Karpas-422 (cell line): Measurements from ENCODE around the gene ADORA1. TPM values are rescaled to one million over a fixed set of nuclear protein-coding genes. Genes with fewer than 3 reads are reported as not detected.

Experiments
- DNase-seq: peaks from one replicate; pipeline ENCODE4 v3.0.0-alpha.2; 2015
- H2AFZ ChIP-seq: fragments of 200-600 bp; sonication (generic); 2 replicates; pipeline ENCODE4 v1.6.1; 2014; ENCODE audit warnings: antibody characterized with exemption, low read length, mixed read lengths
- H3K27ac ChIP-seq: fragments of 200-600 bp; sonication (generic); 2 replicates; pipeline ENCODE4 v1.5.1; 2014; ENCODE audit warnings: mild to moderate bottlenecking, low read length, moderate library complexity
- H3K27me3 ChIP-seq: fragments of 200-600 bp; sonication (generic); 2 replicates; pipeline ENCODE4 v1.6.1; 2014; ENCODE audit warnings: low read length, mixed read lengths
- H3K36me3 ChIP-seq: fragments of 200-600 bp; sonication (generic); 2 replicates; pipeline ENCODE4 v1.6.1; 2014; ENCODE audit warnings: low read length, mixed read lengths; ENCODE audit not compliant: insufficient read depth
- H3K4me1 ChIP-seq: fragments of 200-600 bp; sonication (generic); 2 replicates; pipeline ENCODE4 v1.6.1; 2014; ENCODE audit warnings: mild to moderate bottlenecking, low read length, mixed read lengths
- H3K4me2 ChIP-seq: fragments of 200-600 bp; sonication (generic); 2 replicates; pipeline ENCODE4 v1.6.1; 2014; ENCODE audit warnings: low read length, low read depth, mild to moderate bottlenecking; ENCODE audit not compliant: poor library complexity, severe bottlenecking
- H3K4me3 ChIP-seq: fragments of 200-600 bp; sonication (generic); 2 replicates; pipeline ENCODE4 v1.5.1; 2014; ENCODE audit warnings: mild to moderate bottlenecking, antibody characterized with exemption, low read length, mixed read lengths
- H3K79me2 ChIP-seq: fragments of 200-600 bp; sonication (generic); 2 replicates; pipeline ENCODE4 v1.6.1; 2014; ENCODE audit warnings: mild to moderate bottlenecking, low read length, mixed read lengths
- H3K9ac ChIP-seq: fragments of 200-600 bp; sonication (generic); 2 replicates; pipeline ENCODE4 v1.6.0; 2014; ENCODE audit warnings: low read length
- H3K9me2 ChIP-seq: fragments of 200-600 bp; sonication (generic), shearing (Covaris generic); replicated peaks from 2 replicates; pipeline ENCODE4 v1.6.0; 2014; ENCODE audit warnings: mild to moderate bottlenecking, low read length, moderate library complexity; ENCODE audit not compliant: insufficient read depth
- H3K9me3 ChIP-seq: fragments of 300-700, 200-600 bp; sonication (generic); 2 replicates; pipeline ENCODE4 v1.6.1; 2014; ENCODE audit warnings: low read length, mixed read lengths
- H4K20me1 ChIP-seq: fragments of 200-600 bp; sonication (generic); 2 replicates; pipeline ENCODE4 v1.6.1; 2014; ENCODE audit warnings: mild to moderate bottlenecking, antibody characterized with exemption, low read length, low read depth; ENCODE audit not compliant: insufficient read depth
- total RNA-seq: library from RNA; depleted of rRNA; stranded (reverse); fragments of >200 nt; shearing (Covaris generic); gene quantifications from 2 replicates; pipeline ENCODE4 v1.2.3, GENCODE V29; 2014; ENCODE audit warnings: low replicate concordance

The ADORA1 gene
- total RNA-seq, 1 experiment from 2014 or later: not detected

DNA sequence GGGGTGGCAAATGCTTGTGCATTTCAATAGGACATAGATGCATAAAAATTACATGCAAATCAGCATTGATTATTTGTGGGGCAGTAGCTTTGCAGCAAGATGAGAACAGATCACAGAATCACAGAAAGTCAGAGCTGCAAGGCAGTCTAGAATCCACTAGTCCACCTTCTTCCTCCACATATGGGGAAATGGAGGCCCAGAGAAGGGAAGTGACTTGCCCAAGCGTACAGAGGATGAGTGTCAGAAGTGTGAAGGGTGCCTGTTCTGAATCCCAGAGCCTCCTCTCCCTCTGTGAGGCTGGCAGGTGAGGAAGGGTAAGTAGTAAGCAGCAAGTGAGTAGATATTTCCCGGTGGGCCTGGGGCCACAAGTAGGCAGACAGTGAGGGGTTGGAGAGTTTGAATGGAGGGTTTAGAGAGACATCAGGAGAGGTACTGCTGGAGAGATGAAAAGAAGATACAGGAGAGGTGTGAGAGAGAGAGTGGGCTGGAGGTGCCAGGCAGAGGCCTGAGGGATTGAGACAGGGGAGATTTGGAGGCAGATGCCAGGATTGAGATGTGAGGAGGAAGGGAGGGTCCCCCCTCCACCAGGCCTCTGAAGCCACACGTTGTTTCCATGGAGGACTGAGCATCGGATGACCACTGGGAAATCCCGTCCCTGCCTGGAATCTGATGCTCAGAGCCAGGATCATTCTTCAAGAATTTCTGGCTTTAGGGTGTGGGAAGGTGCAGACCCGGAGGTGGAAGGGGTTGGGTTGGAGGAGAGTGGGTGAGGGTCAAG is 36.9 kb upstream of the ADORA1 start:
- Histone ChIP-seq H3K36me3 (no peaks in the 10 kb centered on the region), H3K27ac (no peak overlapping the region), H3K4me2 (no peak overlapping the region), H3K4me3 (no peak overlapping the region), H3K9ac (no peak overlapping the region), H3K4me1 (peaks cover 14% of the 10 kb centered on the region), H2AFZ (no peak overlapping the region), H4K20me1 (no peaks in the 10 kb centered on the region), H3K27me3 (peaks cover 4% of the 10 kb centered on the region; the same call in 1 of the 2 replicates), H3K9me2 (no peaks in the 10 kb centered on the region), H3K9me3 (peaks cover 5% of the 10 kb centered on the region; the same call in 1 of the 2 replicates), H3K79me2 (no peaks in the 10 kb centered on the region)
- no peak for DNase-seq

GRCh38 chr1:203091199-203091477 is 36.4 kb upstream of the ADORA1 start:
- no peak overlapping the region for H3K27ac ChIP-seq
- H3K9me3 ChIP-seq: peaks cover 5% of the 10 kb centered on the region; the same call in 1 of the 2 replicates
- peaks cover 14% of the 10 kb centered on the region for H3K4me1 ChIP-seq
- no peak overlapping the region for H3K9ac ChIP-seq
- no peak overlapping the region for H3K4me3 ChIP-seq
- H2AFZ ChIP-seq: no peak overlapping the region
- no peak overlapping the region for H3K4me2 ChIP-seq
- no peaks in the 10 kb centered on the region for H3K36me3 ChIP-seq
- H3K79me2 ChIP-seq: no peaks in the 10 kb centered on the region
- H3K27me3 ChIP-seq: peaks cover 4% of the 10 kb centered on the region; the same call in 1 of the 2 replicates
- H4K20me1 ChIP-seq: no peaks in the 10 kb centered on the region
- H3K9me2 ChIP-seq: no peaks in the 10 kb centered on the region
- no peak for DNase-seq

GRCh38 chr1:203091761-203092330 is 35.7 kb upstream of the ADORA1 start:
- H4K20me1 ChIP-seq: no peaks in the 10 kb centered on the region
- H3K4me1 ChIP-seq: peaks cover 14% of the 10 kb centered on the region
- H3K9me3 ChIP-seq: peaks cover 5% of the 10 kb centered on the region; the same call in 1 of the 2 replicates
- H3K79me2 ChIP-seq: no peaks in the 10 kb centered on the region
- no peak overlapping the region for H3K9ac ChIP-seq
- no peak for DNase-seq
- H3K9me2 ChIP-seq: no peaks in the 10 kb centered on the region
- H3K36me3 ChIP-seq: no peaks in the 10 kb centered on the region
- H3K4me2 ChIP-seq: no peak overlapping the region
- no peak overlapping the region for H3K4me3 ChIP-seq
- H2AFZ ChIP-seq: no peak overlapping the region
- peaks cover 4% of the 10 kb centered on the region; the same call in 1 of the 2 replicates for H3K27me3 ChIP-seq
- H3K27ac ChIP-seq: no peak overlapping the region

DNA sequence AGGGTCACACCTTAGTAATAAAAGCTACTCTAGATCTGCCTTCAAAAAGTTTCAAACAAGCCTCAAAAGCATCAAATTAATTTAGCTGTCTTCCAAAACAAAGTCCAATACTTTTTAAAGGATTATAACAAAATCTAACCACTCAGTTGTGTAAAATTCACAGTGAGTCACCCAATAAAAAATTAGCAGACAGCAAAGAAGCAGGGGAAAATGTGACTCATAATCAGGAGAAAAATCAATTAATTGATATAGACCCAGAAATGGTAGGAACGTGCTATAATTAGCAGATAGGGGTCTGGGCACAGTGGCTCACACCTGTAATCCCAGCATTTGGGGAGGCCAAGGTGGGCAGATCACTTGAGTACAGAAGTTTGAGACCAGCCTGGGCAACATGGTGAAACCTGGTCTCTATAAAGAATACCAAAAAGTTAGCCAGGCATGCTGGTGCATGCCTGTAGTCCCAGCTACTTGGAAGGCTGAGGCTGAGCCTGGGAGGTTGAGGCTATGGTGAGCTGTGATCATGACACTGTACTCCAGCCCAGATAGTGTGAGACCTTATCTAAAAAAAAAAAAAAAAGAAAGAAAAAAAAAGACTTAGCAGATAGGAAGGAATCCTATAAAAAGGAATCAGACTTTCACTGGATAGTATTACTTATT is 33.6 kb upstream of the ADORA1 start:
- no peak overlapping the region for H3K9ac ChIP-seq
- no peak overlapping the region for H3K4me3 ChIP-seq
- H3K27me3 ChIP-seq: peaks cover 4% of the 10 kb centered on the region; the same call in 1 of the 2 replicates
- H3K79me2 ChIP-seq: no peaks in the 10 kb centered on the region
- H3K27ac ChIP-seq: no peak overlapping the region
- H4K20me1 ChIP-seq: no peaks in the 10 kb centered on the region
- H3K9me3 ChIP-seq: peaks cover 5% of the 10 kb centered on the region; the same call in 1 of the 2 replicates
- H3K4me1 ChIP-seq: peaks cover 14% of the 10 kb centered on the region
- H2AFZ ChIP-seq: no peak overlapping the region
- H3K4me2 ChIP-seq: no peak overlapping the region
- no peaks in the 10 kb centered on the region for H3K9me2 ChIP-seq
- H3K36me3 ChIP-seq: no peaks in the 10 kb centered on the region
- DNase-seq: no peak

DNA sequence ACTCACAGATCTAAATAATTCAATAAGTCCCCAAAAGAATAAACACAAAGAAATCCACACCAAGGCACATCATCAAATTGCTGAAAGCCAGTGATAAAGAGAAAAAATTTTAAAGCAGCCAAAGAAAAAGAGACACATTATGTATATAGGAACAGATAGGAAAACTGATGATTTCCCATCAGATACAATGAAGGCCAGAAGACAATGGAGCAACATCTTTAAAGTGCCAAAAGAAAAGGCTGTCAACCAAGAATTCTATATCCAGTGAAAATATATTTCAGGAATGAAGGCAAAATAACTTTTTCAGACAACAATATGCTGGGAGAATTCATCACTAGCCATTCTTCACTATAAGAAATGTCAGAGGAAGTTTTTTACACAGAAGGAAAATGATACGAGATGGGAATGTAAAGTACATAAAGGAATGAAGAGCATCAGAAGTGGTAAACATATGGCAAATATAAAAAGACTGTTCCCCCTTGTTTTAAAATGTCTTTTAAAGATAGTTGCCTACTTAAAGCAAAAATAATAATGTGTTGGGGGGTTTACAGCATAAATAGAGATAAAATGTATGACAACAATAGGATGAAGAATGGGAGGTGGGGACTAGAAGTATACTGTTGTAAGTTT is 32.4 kb upstream of the ADORA1 start:
- peaks cover 7% of the 10 kb centered on the region for H3K4me1 ChIP-seq
- no peaks in the 10 kb centered on the region for H3K36me3 ChIP-seq
- H3K27ac ChIP-seq: no peak overlapping the region
- no peaks in the 10 kb centered on the region for H4K20me1 ChIP-seq
- no peak overlapping the region for H2AFZ ChIP-seq
- peaks cover 5% of the 10 kb centered on the region; the same call in 1 of the 2 replicates for H3K9me3 ChIP-seq
- no peak overlapping the region for H3K9ac ChIP-seq
- H3K4me3 ChIP-seq: no peak overlapping the region
- H3K4me2 ChIP-seq: no peak overlapping the region
- no peaks in the 10 kb centered on the region for H3K79me2 ChIP-seq
- DNase-seq: no peak
- H3K9me2 ChIP-seq: no peaks in the 10 kb centered on the region
- H3K27me3 ChIP-seq: peaks cover 4% of the 10 kb centered on the region; the same call in 1 of the 2 replicates

DNA sequence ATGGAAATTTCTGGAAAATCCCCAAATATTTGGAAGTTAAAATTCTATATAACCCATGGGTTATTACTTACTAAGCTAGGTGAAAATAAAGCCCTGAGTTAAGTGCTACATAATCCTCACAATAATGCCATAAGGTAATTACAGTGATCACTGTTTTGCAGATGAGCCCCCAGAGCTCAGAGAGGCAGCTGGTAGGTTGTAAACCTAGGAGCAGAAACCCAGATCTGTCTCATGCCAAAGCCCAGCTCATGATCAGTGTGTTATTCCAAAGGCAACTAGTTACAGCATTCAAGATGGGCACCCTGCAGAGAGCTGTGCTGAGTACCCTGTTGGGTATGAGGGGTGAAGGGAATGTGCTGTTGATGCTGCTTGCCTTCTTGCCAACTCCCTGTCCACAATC is 31.0 kb upstream of the ADORA1 start:
- Histone ChIP-seq H3K27ac (no peak overlapping the region), H3K4me1 (no peaks in the 10 kb centered on the region), H4K20me1 (no peaks in the 10 kb centered on the region), H3K4me2 (no peak overlapping the region), H3K9me2 (no peaks in the 10 kb centered on the region), H3K9me3 (peaks cover 5% of the 10 kb centered on the region; the same call in 1 of the 2 replicates), H2AFZ (no peak overlapping the region), H3K36me3 (no peaks in the 10 kb centered on the region), H3K27me3 (peaks cover 4% of the 10 kb centered on the region; the same call in 1 of the 2 replicates), H3K9ac (no peak overlapping the region), H3K4me3 (no peak overlapping the region), H3K79me2 (no peaks in the 10 kb centered on the region)
- no peak for DNase-seq

- Histone ChIP-seq H3K9ac (no peak overlapping the region), H3K27ac (no peak overlapping the region), H3K9me3 (peaks cover 5% of the 10 kb centered on the region; the same call in 1 of the 2 replicates), H3K9me2 (no peaks in the 10 kb centered on the region), H2AFZ (no peak overlapping the region), H4K20me1 (no peaks in the 10 kb centered on the region), H3K79me2 (no peaks in the 10 kb centered on the region), H3K4me3 (no peak overlapping the region), H3K4me1 (no peaks in the 10 kb centered on the region), H3K36me3 (no peaks in the 10 kb centered on the region), H3K27me3 (peaks cover 4% of the 10 kb centered on the region; the same call in 1 of the 2 replicates), H3K4me2 (no peak overlapping the region)
- DNase-seq: no peak
These were observed 30.5 kb upstream of the ADORA1 start for GRCh38 chr1:203097001-203097400.

DNA sequence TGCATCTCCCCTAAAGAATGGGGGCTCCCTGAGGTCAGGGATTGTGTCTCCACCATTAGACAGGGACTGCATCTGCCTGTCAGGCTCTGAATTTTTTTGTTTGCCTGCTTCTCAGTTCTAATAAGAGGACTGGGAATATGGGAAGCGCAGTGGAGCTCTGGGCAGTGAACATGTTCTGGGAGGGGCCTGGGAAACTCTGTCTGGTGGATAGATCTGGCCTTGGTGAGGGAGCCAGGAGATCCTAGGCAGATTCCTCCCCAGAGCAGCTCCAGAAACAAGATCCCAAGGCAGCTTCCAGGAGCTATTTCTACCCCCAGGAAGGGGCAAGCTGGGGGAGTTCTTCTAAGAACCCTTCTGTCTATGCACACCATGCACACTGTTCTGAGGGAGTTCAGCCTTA is 29.1 kb upstream of the ADORA1 start:
- no peaks in the 10 kb centered on the region for H3K36me3 ChIP-seq
- peaks cover 5% of the 10 kb centered on the region; the same call in 1 of the 2 replicates for H3K9me3 ChIP-seq
- no peak overlapping the region for H3K27ac ChIP-seq
- H3K4me1 ChIP-seq: peaks cover 4% of the 10 kb centered on the region; the same call in 1 of the 2 replicates
- H3K9me2 ChIP-seq: no peaks in the 10 kb centered on the region
- H3K27me3 ChIP-seq: peaks cover 4% of the 10 kb centered on the region; the same call in 1 of the 2 replicates
- no peaks in the 10 kb centered on the region for H3K79me2 ChIP-seq
- no peak for DNase-seq
- no peak overlapping the region for H3K9ac ChIP-seq
- no peaks in the 10 kb centered on the region for H4K20me1 ChIP-seq
- no peak overlapping the region for H2AFZ ChIP-seq
- H3K4me2 ChIP-seq: no peak overlapping the region
- H3K4me3 ChIP-seq: no peak overlapping the region
